Astrocyte (in vitro differentiated cells and primary cell): ENCODE measurements around the gene KIF26B. TPM values are rescaled to one million over a fixed set of nuclear protein-coding genes. Genes with fewer than 3 reads are reported as not detected.

Experiments used
- DNase-seq: peaks from one replicate; pipeline ENCODE4 v3.0.0-alpha.2; 2010; ENCODE audit warnings: low read depth
- FAIRE-seq: peaks from 2 replicates; lab custom pipeline; 2011; peaks lifted over from hg19 to GRCh38; lab: Jason Lieb, UNC
- H2AFZ ChIP-seq: 2 replicates; pipeline ENCODE4 v1.6.0; 2012; ENCODE audit warnings: low read depth, low read length, inconsistent platforms
- H3K27ac ChIP-seq: 2 replicates; pipeline ENCODE4 v1.5.1; 2011; ENCODE audit warnings: low read depth, low read length, inconsistent platforms
- H3K27me3 ChIP-seq: 2 replicates; pipeline ENCODE4 v1.6.0; 2011; ENCODE audit warnings: low read length, inconsistent platforms; ENCODE audit not compliant: insufficient read depth
- H3K36me3 ChIP-seq: 2 replicates; pipeline ENCODE4 v1.5.1; 2011; ENCODE audit warnings: low read length, inconsistent platforms; ENCODE audit not compliant: insufficient read depth
- H3K4me1 ChIP-seq: 2 replicates; pipeline ENCODE4 v1.5.1; 2011; ENCODE audit warnings: low read length, inconsistent platforms; ENCODE audit not compliant: insufficient read depth
- H3K4me2 ChIP-seq: 2 replicates; pipeline ENCODE4 v1.6.0; 2012; ENCODE audit warnings: low read length, inconsistent platforms
- H3K4me3 ChIP-seq: 2 replicates; pipeline ENCODE4 v1.5.1; 2011; ENCODE audit warnings: low read depth, mild to moderate bottlenecking, low read length, inconsistent platforms; ENCODE audit not compliant: insufficient read depth
- H3K79me2 ChIP-seq: 2 replicates; pipeline ENCODE4 v1.6.0; 2012; ENCODE audit warnings: mild to moderate bottlenecking, low read length, inconsistent platforms; ENCODE audit not compliant: insufficient read depth
- H3K9ac ChIP-seq: 2 replicates; pipeline ENCODE4 v1.6.0; 2012; ENCODE audit warnings: mild to moderate bottlenecking, low read length, inconsistent platforms
- H3K9me3 ChIP-seq: 2 replicates; pipeline ENCODE4 v1.5.1; 2012; ENCODE audit warnings: low read depth, mild to moderate bottlenecking, low read length, inconsistent platforms; ENCODE audit not compliant: insufficient read depth
- H4K20me1 ChIP-seq: 2 replicates; pipeline ENCODE4 v1.6.0; 2012; ENCODE audit warnings: low read length, inconsistent platforms; ENCODE audit not compliant: insufficient read depth
- H3K27ac Mint-ChIP-seq: one replicate; pipeline ENCODE4 v1.8.0; 2021; ENCODE audit warnings: mild to moderate bottlenecking, mixed read lengths; ENCODE audit not compliant: unreplicated experiment
- H3K27me3 Mint-ChIP-seq: one replicate; pipeline ENCODE4 v1.8.0; 2021; ENCODE audit warnings: low read depth, mixed read lengths; ENCODE audit not compliant: unreplicated experiment
- H3K36me3 Mint-ChIP-seq: one replicate; pipeline ENCODE4 v1.8.0; 2021; ENCODE audit warnings: low read depth, mixed read lengths; ENCODE audit not compliant: unreplicated experiment
- H3K4me1 Mint-ChIP-seq: one replicate; pipeline ENCODE4 v1.8.0; 2021; ENCODE audit warnings: low read depth, mixed read lengths; ENCODE audit not compliant: unreplicated experiment
- H3K4me3 Mint-ChIP-seq: one replicate; pipeline ENCODE4 v1.8.0; 2021; ENCODE audit warnings: mild to moderate bottlenecking, moderate library complexity, mixed read lengths; ENCODE audit not compliant: unreplicated experiment
- H3K9me3 Mint-ChIP-seq: one replicate; pipeline ENCODE4 v1.8.0; 2021; ENCODE audit warnings: mild to moderate bottlenecking, mixed read lengths; ENCODE audit not compliant: unreplicated experiment
- CTCF ChIP-seq: IDR thresholded peaks from 2 replicates; pipeline ENCODE4 v1.5.1; 2011; ENCODE audit warnings: low read depth, mild to moderate bottlenecking, inconsistent platforms, low read length, moderate library complexity; ENCODE audit not compliant: insufficient read depth
- EZH2 ChIP-seq: IDR thresholded peaks from 2 replicates; pipeline ENCODE4 v1.6.1; 2012; ENCODE audit warnings: mild to moderate bottlenecking, low read length, inconsistent platforms; ENCODE audit not compliant: insufficient read depth
- total RNA-seq: library from RNA; stranded (reverse); gene quantifications from 2 replicates; pipeline ENCODE4 v1.2.1, GENCODE V29; 2021

Gene KIF26B
- total RNA-seq, 1 donor from 2014 or later, result 6.8 TPM

- Histone ChIP-seq H2AFZ (no peak overlapping the region), H3K36me3 (no peaks in the 10 kb centered on the region), H4K20me1 (peaks cover 8% of the 10 kb centered on the region), H3K27ac (no peak overlapping the region), H3K9me3 (peaks cover 5% of the 10 kb centered on the region), H3K27me3 (no peaks in the 10 kb centered on the region), H3K79me2 (no peaks in the 10 kb centered on the region), H3K4me3 (no peak overlapping the region), H3K4me2 (no peak overlapping the region), H3K4me1 (no peaks in the 10 kb centered on the region), H3K9ac (no peak overlapping the region)
- FAIRE-seq (no peak), DNase-seq (no peak)
- Mint-ChIP-seq H3K27me3 (peaks cover 7% of the 10 kb centered on the region), H3K4me3 (no peak overlapping the region), H3K36me3 (peaks cover 15% of the 10 kb centered on the region), H3K27ac (peak overlapping the region; percentile 51), H3K4me1 (peaks cover 5% of the 10 kb centered on the region), H3K9me3 (peaks cover 2% of the 10 kb centered on the region)
- no peak for TF ChIP-seq EZH2
These were observed 309.5 kb downstream of the KIF26B start for GRCh38 chr1:245464290-245464689.

- no peaks in the 10 kb centered on the region for H3K4me1 ChIP-seq
- peaks cover 3% of the 10 kb centered on the region for H3K4me1 Mint-ChIP-seq
- H3K9ac ChIP-seq, result no peak overlapping the region
- no peak for DNase-seq
- no peak overlapping the region for H3K27ac Mint-ChIP-seq
- H3K4me3 Mint-ChIP-seq, result no peak overlapping the region
- H3K9me3 ChIP-seq, result peaks cover 5% of the 10 kb centered on the region
- TF ChIP-seq EZH2, result no peak
- TF ChIP-seq CTCF, result no peak
- H3K4me2 ChIP-seq, result no peak overlapping the region
- no peaks in the 10 kb centered on the region for H3K27me3 ChIP-seq
- peaks cover 18% of the 10 kb centered on the region for H3K36me3 Mint-ChIP-seq
- no peak overlapping the region for H2AFZ ChIP-seq
- peaks cover 6% of the 10 kb centered on the region for H3K27me3 Mint-ChIP-seq
- peaks cover 4% of the 10 kb centered on the region for H3K9me3 Mint-ChIP-seq
- no peak overlapping the region for H3K27ac ChIP-seq
- H4K20me1 ChIP-seq, result peaks cover 5% of the 10 kb centered on the region
- H3K36me3 ChIP-seq, result no peaks in the 10 kb centered on the region
- FAIRE-seq, result no peak
- H3K4me3 ChIP-seq, result no peak overlapping the region
- no peaks in the 10 kb centered on the region for H3K79me2 ChIP-seq
These were observed 310.9 kb downstream of the KIF26B start for GRCh38 chr1:245465666-245466065.

- H3K79me2 ChIP-seq, result no peaks in the 10 kb centered on the region
- no peak overlapping the region for H3K9ac ChIP-seq
- no peak overlapping the region for H3K4me3 ChIP-seq
- Mint-ChIP-seq H3K27me3 (peaks cover 6% of the 10 kb centered on the region), H3K27ac (no peak overlapping the region), H3K4me3 (no peak overlapping the region), H3K4me1 (peaks cover 3% of the 10 kb centered on the region), H3K9me3 (peaks cover 4% of the 10 kb centered on the region), H3K36me3 (peaks cover 16% of the 10 kb centered on the region)
- no peaks in the 10 kb centered on the region for H3K4me1 ChIP-seq
- no peaks in the 10 kb centered on the region for H3K27me3 ChIP-seq
- TF ChIP-seq EZH2 (no peak), CTCF (no peak)
- H2AFZ ChIP-seq, result no peak overlapping the region
- H3K36me3 ChIP-seq, result no peaks in the 10 kb centered on the region
- H3K9me3 ChIP-seq, result peaks cover 5% of the 10 kb centered on the region
- H4K20me1 ChIP-seq, result peaks cover 5% of the 10 kb centered on the region
- FAIRE-seq (no peak), DNase-seq (no peak)
- no peak overlapping the region for H3K27ac ChIP-seq
- H3K4me2 ChIP-seq, result no peak overlapping the region
These were observed 311.5 kb downstream of the KIF26B start for GRCh38 chr1:245466261-245466660.
